T-helper 9 cell (primary cell): ENCODE results near the gene RBFOX2.
"Not testable (repeated sequence)": the region's sequence is repeated elsewhere in the genome, so short reads cannot be mapped to it uniquely, and the experiment has no call there.

ENCODE experiments used
- DNase-seq: peaks from one replicate; pipeline ENCODE4 v3.0.0-alpha.2; 2020

Gene RBFOX2

GRCh38 chr22:35754761-35755160 lies 273.9 kb downstream of the RBFOX2 start:
- no peak for DNase-seq

- DNase-seq: no peak
Observed at GRCh38 chr22:35752863-35753189, 275.8 kb downstream of the RBFOX2 start.

- no peak for DNase-seq
Observed at GRCh38 chr22:35752006-35752862, 276.4 kb downstream of the RBFOX2 start.

GRCh38 chr22:35749808-35750207 lies 278.8 kb downstream of the RBFOX2 start:
- DNase-seq: no peak

- no peak for DNase-seq
Observed at GRCh38 chr22:35746946-35747703, 281.5 kb downstream of the RBFOX2 start.

- no peak for DNase-seq
Observed at GRCh38 chr22:35746248-35746647, 282.4 kb downstream of the RBFOX2 start.

- no peak for DNase-seq
Observed at GRCh38 chr22:35743326-35743860, 285.2 kb downstream of the RBFOX2 start.

- no peak for DNase-seq
Observed at GRCh38 chr22:35742342-35743100, 286.1 kb downstream of the RBFOX2 start.

- DNase-seq: no peak
Observed at GRCh38 chr22:35740616-35741015, 288.0 kb downstream of the RBFOX2 start.

- no peak for DNase-seq
Observed at GRCh38 chr22:35739931-35740380, 288.7 kb downstream of the RBFOX2 start.

- no peak for DNase-seq
Observed at GRCh38 chr22:35739076-35739930, 289.3 kb downstream of the RBFOX2 start.

GRCh38 chr22:35737886-35738285 lies 290.7 kb downstream of the RBFOX2 start:
- not testable (repeated sequence) for DNase-seq

GRCh38 chr22:35736701-35737100 lies 291.9 kb downstream of the RBFOX2 start:
- no peak for DNase-seq

- DNase-seq: no peak
Observed at GRCh38 chr22:35736166-35736565, 292.5 kb downstream of the RBFOX2 start.

GRCh38 chr22:35735542-35735941 lies 293.1 kb downstream of the RBFOX2 start:
- DNase-seq: no peak

- DNase-seq: no peak
Observed at GRCh38 chr22:35734517-35734827, 294.2 kb downstream of the RBFOX2 start.

- no peak for DNase-seq
Observed at GRCh38 chr22:35733791-35734516, 294.7 kb downstream of the RBFOX2 start.

GRCh38 chr22:35733036-35733435 lies 295.6 kb downstream of the RBFOX2 start:
- no peak for DNase-seq

- DNase-seq: no peak
Observed at GRCh38 chr22:35732116-35732515, 296.5 kb downstream of the RBFOX2 start.

- DNase-seq: no peak
Observed at GRCh38 chr22:35731321-35731720, 297.3 kb downstream of the RBFOX2 start.

GRCh38 chr22:35729309-35729698 lies 299.3 kb downstream of the RBFOX2 start:
- DNase-seq: no peak
